Skeletal muscle cell (primary cell): Measurements from ENCODE around the gene MORF4L1.
"Not testable (repeated sequence)": the region's sequence is repeated elsewhere in the genome, so short reads cannot be mapped to it uniquely, and the experiment has no call there.

ENCODE experiments used
- DNase-seq: peaks from one replicate; pipeline ENCODE4 v3.0.0-alpha.2; 2010; ENCODE audit warnings: low read depth
- H3K4me3 ChIP-seq: 2 replicates; pipeline ENCODE4 v1.5.1; 2011; ENCODE audit warnings: low read depth, mild to moderate bottlenecking, control low read depth, low read length, moderate library complexity

Gene MORF4L1, protein sequence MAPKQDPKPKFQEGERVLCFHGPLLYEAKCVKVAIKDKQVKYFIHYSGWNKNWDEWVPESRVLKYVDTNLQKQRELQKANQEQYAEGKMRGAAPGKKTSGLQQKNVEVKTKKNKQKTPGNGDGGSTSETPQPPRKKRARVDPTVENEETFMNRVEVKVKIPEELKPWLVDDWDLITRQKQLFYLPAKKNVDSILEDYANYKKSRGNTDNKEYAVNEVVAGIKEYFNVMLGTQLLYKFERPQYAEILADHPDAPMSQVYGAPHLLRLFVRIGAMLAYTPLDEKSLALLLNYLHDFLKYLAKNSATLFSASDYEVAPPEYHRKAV

DNA sequence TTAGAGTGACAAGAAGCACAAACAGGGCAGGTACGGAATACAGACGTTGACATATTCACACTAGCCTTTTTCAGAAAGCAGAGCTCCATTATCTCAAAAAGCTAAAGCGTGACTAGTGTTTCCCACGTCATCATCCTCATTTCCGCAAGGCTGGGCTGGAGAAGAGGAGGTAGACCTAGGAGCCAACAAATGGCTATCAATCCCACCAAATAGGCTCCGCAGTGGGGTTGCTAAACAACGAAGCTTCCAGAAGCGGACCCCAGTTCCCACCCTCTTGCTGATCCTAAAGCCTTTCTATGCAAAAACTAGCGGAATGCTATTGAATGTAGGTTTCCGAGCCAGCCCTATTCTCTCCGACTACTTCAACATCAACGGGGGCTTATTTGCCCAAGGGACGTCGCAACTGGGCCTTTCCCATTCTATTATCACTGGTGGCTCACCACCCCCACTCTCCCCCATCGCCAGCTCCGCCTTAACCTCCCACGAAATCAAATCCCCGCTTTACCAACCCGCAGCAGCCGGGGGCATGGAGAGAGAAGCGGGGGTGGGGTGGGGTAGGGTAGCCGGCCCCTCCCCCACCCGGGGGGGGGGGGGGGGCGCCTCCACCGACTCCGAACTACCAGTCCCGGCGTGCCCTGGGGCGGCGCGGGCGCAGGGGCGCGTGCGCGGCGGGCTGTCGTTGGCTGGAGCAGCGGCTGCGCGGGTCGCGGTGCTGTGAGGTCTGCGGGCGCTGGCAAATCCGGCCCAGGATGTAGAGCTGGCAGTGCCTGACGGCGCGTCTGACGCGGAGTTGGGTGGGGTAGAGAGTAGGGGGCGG lies at the start of gene MORF4L1:
TSS of gene MORF4L1 (plus strand) at position 736 of the 817 bp plus-strand sequence. CDS start 128 bp downstream, outside the sequence.
- peak; percentile 87 for DNase-seq
- H3K4me3 ChIP-seq = peak within 1 kb of the TSS; percentile 82

DNA sequence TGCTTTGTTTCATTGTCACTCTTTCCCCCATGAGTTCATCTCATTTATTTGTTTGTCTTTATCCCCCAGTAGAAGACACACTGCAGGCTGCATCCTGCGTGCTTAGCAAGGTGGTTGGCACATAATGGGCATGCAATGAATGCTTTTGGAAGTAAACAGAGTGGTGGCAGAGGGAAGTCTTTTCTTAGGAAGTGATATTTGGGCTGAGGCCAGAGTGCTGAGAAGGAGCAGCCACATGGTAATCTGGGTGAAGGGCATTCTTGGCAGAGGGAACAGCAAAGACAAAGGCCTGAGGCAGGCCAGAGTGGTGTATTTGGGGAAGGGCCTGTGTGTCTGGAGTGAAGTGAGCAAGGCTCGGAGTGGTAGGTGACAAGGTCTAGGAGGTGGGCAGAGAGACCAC lies 43.8 kb upstream of the MORF4L1 start:
- H3K4me3 ChIP-seq = no peak overlapping the region

DNA sequence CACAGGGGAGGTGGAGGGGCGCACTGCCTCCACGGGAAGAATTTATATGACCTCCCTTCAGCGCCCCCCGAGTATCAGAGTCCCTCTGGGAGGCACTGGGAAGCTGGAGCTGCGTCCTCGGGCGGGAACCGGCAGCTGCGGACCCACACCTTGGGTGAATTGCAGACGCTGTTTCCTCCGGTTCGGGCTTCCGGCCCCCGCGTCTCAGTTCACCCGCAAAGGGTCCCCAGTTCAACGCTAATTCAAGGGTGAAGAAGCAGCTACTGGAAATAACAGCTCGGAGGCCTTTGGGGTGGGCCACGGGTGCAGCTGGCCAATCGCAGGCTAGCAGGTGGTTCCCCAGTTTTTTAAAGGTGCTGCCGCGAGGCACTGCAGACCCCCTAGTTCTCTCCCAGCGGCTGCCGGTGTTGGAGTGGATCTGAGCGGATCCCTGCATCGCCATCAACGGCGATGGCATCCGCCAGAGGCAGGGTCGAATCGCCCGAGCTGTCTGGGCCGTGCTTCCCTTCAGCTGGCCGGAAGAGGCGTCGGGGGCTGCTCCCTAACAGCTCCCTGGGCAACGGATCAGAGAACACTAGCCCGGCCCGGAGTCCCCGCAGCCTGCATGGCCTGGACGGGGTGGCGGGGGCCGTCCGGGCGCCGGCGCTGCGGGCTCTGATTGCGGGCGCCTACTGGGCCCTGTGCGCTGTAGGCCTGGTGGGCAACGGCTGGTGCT lies 42.0 kb upstream of the MORF4L1 start:
- no peak for DNase-seq

More for the DNA sequence above, 43.8 kb upstream of the MORF4L1 start:
- DNase-seq = no peak

DNA sequence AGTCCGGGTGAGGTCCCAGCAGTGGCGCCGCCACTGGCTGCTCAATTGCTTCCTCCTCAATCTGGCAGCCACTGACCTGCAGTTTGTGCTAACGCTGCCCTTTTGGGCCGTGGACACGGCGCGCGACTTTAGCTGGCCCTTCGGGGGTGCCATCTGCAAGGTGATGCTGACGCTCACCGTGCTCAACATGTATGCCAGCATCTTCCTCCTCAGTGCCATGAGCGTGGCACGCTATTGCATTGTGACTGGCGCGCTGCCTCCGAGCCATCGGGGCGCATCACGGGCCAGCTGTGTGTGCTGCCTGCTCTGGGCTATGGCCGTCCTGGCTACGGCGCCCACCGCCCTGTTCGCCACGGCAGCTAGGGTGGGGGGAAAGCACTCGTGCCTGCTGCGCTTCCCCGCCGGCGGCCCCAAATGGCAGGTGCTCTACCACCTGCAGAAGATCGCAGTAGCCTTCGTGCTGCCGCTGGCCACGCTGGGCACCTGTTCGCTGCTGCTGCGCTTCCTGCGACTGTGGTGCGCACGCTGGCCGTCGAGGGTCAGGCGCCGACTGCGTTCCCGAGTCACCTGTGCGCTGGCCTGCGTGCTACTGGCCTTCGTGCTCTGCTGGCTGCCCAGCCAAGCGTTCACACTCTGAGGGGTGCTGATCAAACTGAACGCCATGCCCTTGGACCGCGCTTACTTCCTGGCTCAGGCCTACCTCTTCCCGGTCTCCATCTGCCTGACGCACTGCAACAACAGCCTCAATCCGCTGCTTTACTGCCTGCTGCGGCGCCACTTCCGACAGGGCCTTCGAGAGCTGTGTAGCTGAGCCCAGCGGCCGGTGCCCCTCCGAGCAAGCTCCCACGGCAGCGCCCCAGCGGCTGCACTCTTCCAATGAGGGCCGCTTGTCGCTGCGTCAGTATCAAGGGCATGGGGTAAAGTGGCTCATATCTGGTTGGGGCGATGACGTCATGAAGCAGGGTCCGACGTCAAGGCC lies 41.2 kb upstream of the MORF4L1 start:
- no peak overlapping the region for H3K4me3 ChIP-seq
- DNase-seq = no peak

More for the DNA sequence above, 42.0 kb upstream of the MORF4L1 start:
- no peak overlapping the region for H3K4me3 ChIP-seq

DNA sequence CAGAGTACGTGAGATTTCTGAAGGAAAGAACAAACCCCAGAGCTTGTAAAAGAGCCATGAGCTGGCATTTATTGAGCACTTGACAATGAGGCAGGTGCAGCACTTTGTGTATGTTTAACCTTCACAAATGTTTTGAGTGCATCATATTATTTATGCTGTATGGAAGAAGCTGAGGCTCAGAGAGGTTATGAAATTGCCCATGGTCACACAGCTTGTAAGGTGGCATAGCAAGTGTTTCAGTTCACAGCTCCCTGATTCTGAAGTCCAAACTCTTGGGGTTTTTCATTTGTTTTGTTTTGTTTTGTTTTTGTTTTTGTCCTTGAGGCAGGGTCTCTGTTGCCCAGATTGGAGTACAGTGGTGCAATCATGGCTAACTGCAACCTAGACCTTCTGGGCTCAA lies 36.4 kb upstream of the MORF4L1 start:
- H3K4me3 ChIP-seq = no peak overlapping the region

DNA sequence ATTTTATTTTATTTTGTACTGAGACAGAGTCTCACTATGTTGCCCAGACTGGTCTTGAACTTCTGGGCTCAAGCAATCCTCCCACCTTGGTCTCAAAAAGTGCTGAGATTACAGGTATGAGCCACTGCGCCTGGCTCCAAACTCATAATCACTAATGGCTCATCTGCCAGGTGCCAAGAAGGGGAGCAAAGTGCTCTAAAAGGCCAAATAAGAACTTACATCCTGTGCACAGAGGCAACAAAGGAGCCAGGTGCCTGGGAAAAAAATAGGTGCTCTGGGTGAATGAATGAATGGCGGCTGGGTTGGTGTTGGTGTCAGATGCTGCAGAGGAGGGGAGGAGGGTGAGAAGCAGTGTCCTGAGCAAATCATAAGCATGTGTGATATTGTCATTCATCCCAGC lies 35.6 kb upstream of the MORF4L1 start:
- DNase-seq = no peak
- no peak overlapping the region for H3K4me3 ChIP-seq

More for the DNA sequence above, 36.4 kb upstream of the MORF4L1 start:
- DNase-seq = no peak

DNA sequence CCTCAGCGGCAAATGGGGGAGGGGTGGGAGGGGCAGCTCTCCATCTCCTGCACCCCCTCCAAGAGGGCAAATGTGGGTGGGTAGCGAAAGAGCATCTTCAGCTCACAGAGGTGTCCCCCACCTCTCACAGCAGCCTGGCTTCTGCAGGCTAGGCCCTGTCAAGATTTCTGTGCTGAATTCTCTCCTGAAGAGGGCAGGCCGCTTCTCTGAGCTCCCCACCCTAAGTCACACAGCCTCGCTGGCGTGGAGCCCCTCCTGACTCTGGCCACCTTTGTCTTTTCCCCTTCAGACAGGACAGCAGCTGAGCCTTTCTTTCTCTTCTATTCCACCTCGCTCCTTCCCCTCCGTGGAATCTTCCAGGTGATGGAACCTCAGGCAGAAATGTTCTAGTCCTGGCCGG lies 35.1 kb upstream of the MORF4L1 start:
- no peak overlapping the region for H3K4me3 ChIP-seq
- DNase-seq = no peak

DNA sequence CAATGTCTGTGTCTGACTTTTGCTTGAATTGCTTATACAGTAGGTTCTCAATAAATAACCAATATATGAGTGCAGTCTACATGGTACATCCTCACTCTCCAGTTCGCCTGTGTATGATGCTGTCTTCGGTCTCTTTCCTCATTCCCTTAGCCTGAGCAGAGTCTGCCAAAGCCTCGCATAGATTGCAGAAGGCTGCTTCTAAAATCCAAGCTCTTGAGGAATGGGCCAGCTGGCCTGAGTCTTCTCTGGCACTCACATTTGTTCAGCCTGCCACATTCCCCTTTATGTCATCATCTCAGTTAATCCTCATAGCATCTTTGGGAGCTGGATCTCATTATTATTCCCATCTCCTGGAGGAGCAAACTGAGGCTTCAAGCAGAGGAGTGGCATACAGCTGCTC lies 34.2 kb upstream of the MORF4L1 start:
- H3K4me3 ChIP-seq = no peak overlapping the region
- DNase-seq = no peak

DNA sequence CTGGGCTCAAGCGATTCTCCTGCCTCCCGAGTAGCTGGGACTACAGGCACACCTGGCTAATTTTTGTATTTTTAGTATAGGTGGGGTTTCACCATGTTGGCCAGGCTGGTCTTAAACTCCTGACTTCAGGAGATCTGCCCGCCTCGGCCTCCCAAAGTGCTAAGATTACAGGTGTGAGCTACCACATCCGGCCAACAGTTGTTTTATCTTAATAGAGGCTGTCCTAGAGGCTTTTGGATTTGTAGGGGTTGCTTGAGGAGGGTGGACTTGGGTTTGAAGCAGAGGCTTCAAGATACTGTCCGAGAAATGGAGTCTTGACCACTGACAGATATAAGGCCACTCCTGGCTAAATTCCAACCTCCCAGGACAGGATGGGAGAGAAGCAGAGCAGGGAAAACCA lies 33.5 kb upstream of the MORF4L1 start:
- H3K4me3 ChIP-seq, DNase-seq: not testable (repeated sequence)

DNA sequence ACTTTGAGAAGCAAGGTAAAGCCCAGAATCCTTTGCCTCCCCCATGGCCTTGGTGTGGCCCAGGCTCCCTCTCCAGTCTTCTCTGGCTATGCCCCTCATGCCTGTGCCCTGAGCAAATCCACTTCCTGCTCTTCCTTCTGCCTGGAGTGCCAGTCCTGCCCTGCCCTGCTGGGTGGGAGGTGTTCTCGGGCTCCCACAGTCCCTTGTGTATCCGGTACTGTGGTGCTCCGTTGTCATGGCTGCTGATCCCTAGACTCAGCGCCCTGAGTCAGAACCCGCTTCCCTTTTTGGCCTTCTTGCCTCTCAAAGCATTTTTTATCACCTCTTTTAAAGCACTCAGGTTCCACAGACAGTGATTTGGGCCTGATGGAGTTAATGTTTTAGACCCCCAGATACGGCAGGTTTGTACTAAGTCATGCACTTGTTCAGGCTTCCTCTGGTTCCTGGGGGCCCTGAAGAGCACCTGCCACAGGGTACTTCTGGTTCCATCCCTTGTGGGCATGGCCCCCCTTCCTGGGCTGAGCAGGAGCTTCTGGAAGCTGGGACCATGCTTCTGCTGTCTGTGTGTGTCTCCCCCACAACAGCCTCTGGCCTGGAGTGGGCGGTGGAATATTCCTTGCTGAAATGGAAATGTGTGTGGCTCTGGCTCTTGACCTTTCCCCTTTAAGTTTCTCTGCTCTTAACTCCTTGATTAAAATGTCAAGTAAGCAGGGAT lies 31.9 kb upstream of the MORF4L1 start:
- H3K4me3 ChIP-seq = no peak overlapping the region
- no peak for DNase-seq

DNA sequence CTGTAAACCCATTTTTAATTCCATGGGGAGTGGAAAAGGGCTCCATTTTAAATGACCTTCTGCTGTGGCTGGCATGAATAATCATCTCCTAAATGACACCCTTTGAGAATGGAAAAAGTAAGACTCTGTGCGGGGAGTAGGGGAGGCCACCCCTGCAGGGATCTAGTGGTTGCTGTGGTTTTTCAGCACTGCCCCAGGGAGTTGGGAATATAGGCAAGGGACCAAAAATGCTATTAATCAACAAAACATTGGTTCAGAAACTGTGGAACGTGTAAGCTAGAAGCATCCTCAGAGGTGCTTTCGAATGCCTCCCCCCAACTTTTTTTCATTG lies 31.3 kb upstream of the MORF4L1 start:
- no peak for DNase-seq
- H3K4me3 ChIP-seq = no peak overlapping the region

DNA sequence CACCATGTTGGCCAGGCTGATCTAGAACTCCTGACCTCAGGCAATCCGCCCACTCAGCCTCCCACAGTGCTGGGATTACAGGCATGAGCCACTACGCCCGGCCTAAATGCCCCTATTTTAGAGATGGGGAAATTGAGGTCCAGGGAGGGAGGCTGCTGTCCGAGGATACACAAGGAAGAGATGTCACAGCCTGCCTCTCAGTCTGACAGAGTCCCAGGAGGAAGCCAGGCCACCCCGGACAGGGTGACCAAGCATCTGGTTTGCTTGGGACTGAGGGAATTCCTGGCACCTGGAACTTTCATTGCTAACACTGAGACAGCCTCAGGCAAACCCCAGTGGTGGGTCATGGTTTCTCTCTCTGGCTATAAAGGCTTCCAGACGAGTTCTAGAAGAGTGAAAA lies 30.8 kb upstream of the MORF4L1 start:
- DNase-seq = no peak

DNA sequence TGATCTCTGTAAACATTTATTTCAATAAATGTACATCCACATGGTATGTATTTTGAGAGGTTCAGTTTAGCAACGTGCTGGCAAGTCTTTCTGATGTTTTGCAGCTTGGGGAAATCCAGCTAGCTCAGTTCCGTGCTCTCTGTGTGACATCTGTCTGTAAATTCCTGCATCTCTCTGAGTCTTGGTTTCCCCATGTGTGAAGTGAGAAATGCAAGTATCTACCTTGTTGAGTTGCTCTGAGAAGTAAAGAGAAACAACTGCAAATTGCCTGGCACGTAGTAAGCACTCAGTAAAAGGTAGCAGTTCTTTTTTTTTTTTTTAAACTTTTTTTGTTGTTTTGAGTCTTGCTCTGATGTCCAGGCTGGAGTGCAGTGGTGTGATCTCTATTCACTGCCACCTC lies 30.2 kb upstream of the MORF4L1 start:
- H3K4me3 ChIP-seq = no peak overlapping the region

More for the DNA sequence above, 30.8 kb upstream of the MORF4L1 start:
- no peak overlapping the region for H3K4me3 ChIP-seq

DNA sequence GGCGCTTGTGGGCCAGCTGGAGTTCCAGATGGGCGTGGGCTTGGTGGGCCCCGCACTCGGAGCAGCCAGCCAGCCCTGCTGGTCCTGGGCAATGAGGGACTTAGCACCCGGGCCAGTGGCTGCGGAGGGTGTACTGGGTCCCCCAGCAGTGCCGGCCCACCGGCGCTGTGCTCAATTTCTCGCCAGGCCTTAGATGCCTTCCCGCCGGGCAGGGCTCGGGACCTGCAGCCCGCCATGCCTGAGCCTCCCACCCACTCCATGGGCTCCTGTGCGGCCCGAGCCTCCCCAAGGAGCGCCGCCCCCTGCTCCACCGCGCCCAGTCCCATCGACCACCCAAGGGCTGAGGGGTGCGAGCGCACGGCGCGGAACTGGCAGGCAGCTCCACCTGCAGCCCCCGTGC lies 25.8 kb upstream of the MORF4L1 start:
- DNase-seq, H3K4me3 ChIP-seq: not testable (repeated sequence)

More for the DNA sequence above, 30.2 kb upstream of the MORF4L1 start:
- no peak for DNase-seq

DNA sequence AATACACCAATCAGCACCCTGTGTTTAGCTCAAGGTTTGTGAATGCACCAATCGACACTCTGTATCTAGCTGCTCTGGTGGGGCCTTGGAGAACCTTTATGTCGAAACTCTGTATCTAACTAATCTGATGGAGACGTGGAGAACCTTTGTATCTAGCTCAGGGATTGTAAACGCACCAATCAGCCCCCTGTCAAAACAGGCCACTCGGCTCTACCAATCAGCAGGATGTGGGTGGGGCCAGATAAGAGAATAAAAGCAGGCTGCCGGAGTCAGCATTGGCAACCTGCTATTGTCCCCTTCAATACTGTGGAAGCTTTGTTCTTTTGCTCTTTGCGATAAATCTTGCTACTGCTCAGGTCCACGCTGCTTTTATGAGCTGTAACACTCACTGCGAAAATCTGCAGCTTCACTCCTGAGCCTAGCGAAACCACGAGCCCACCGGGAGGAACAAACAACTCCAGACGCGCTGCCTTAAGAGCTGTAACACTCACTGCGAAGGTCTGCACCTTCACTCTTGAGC lies 25.2 kb upstream of the MORF4L1 start:
- not testable (repeated sequence) for H3K4me3 ChIP-seq, DNase-seq

DNA sequence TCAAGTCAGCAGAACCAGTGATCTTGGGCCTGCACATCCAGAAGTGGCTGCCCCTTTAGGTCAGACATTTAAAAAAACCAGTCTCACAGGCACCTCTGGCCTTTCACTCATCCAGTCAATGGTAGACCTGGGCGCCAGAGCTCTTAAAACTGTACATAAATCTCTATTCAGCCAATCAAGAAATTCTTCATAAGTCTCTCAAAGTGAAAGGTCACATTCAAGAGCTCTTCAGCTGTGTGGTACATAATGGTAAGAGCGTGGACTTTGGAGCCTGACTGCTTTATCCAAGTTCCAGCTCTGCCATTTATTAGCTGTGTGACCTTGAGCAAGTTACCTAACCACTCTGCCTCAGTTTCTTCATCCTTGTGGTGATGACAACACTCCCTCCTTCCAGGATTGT lies 22.3 kb upstream of the MORF4L1 start:
- no peak overlapping the region for H3K4me3 ChIP-seq
- DNase-seq = no peak

DNA sequence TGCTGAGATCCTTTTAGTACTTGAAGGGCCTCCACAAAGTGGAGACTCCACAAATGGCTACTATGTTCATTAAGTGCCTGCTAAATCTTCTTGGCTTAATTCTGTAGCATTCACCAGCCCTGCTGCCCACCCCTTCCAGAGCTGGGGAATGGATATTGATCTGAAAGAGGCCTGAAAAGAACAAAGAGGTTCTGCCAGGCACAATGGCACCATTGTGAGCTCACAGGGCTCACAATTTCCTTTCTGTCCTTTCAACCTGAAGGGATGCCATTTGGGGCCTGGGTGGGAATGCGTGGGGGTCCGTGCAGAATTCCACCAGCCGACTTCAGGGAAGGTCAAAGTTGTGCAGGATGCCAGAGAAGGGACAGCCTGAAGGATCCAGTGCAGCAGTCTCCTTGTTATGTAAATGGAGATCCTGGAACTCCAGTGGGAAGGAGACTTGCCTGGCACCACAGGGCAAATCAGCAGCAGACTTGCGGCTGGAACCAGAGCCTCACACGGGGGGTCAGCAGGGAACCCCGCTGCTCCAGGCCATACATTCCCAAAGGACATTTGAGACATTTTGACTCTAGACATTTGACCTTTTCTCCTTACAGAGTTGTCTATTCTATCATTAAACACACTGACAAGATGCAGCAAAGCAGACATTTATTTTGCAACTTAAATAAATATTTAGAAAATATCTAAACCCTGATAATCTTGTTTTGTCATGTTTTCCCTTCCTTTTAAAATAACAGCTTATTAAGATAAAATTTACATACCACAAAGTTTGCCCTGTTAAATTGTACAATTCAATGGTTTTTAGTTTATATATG lies 21.5 kb upstream of the MORF4L1 start:
- DNase-seq = no peak

More for the DNA sequence above, 21.5 kb upstream of the MORF4L1 start:
- H3K4me3 ChIP-seq = no peak overlapping the region
